SH-SY5Y (cell line): ENCODE data around the gene SCYL3.

Source experiments
- GATA2 ChIP-seq: IDR thresholded peaks from 2 replicates; pipeline ENCODE4 v1.6.1; 2011; ENCODE audit warnings: mild to moderate bottlenecking, low read depth, low read length
- GATA3 ChIP-seq: IDR thresholded peaks from 2 replicates; pipeline ENCODE4 v1.6.1; 2011; ENCODE audit warnings: low read depth, mild to moderate bottlenecking, low read length, moderate library complexity

DNA sequence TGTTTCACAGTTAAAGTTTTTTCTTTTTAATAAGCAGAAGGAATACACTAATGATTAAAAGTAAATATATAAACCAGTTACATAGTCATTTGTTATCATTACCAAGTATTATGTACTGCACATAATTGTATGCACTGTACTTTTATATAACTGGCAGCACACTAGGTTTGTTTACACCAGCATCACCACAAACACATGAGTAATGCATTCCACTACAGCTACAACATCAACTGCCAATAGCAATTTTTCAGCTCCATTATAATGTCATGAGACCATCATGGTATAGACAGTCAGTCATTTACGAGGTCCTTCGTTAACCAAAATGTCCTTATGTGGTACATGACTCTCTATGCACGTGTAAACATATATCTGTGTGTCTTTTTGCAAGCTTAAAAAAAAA, 35.2 kb downstream of the SCYL3 start:
- TF ChIP-seq GATA2 (no peak), GATA3 (no peak)
